Measurements from ENCODE around the gene DENND5A.
"Not testable (repeated sequence)": the region's sequence is repeated elsewhere in the genome, so short reads cannot be mapped to it uniquely, and the experiment has no call there.

DENND5A gene

DNA sequence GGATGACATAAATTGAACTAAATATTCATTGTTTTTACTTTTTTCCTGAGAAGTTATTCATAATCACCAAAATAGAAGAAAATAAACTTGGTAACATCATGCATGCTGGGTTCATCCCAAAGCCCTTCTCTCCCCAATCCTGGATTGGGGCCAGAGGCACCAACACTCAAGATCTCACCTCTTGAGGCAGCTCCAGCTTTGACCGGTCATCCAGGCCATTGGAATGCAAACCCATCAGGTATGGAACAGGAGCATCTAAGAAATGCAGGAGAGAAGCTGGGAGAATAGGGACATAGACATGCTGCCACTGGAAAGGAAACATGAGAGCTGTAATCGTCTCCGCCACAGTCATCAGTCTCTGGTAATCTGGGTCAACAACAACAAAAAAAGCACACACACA is 71.8 kb downstream of the DENND5A start:
- no peak for DNase-seq
- Histone ChIP-seq H3K4me3 (ENCODE audit: low read depth, low read length) (no peak overlapping the region), H3K27ac (no peak overlapping the region), H3K36me3 (replicated peaks) (peaks cover 39% of the 10 kb centered on the region), H3K27me3 (replicated peaks) (no peaks in the 10 kb centered on the region)
- in situ Hi-C loops (cut with HindIII; ENCODE audit: low pct_ligation_motif_present, low sequenced_read_pairs) = no loop called here
- TF ChIP-seq, protein P1, sequence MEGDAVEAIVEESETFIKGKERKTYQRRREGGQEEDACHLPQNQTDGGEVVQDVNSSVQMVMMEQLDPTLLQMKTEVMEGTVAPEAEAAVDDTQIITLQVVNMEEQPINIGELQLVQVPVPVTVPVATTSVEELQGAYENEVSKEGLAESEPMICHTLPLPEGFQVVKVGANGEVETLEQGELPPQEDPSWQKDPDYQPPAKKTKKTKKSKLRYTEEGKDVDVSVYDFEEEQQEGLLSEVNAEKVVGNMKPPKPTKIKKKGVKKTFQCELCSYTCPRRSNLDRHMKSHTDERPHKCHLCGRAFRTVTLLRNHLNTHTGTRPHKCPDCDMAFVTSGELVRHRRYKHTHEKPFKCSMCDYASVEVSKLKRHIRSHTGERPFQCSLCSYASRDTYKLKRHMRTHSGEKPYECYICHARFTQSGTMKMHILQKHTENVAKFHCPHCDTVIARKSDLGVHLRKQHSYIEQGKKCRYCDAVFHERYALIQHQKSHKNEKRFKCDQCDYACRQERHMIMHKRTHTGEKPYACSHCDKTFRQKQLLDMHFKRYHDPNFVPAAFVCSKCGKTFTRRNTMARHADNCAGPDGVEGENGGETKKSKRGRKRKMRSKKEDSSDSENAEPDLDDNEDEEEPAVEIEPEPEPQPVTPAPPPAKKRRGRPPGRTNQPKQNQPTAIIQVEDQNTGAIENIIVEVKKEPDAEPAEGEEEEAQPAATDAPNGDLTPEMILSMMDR (IDR thresholded peaks at IDR 0.05; ENCODE audit: low read depth, low read length, missing control alignments) = no peak

DNA sequence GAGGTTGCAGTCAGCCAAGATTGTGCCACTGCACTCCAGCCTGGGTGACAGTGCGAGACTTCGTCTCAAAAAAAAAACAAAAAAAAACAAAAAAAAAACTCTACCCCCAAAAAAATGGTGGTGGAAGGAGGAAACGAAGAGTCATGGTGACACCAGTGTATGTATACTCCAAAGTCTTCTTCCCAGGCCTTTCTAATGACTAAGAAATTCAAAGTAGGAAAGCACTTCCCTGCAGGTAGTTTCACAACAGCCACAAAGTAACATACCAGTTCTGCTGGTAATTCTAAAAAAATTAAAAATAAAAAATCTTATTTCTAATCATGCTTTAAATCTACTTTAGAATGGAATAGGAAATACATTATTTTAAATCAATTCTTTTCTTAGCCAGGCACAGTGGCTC is 72.6 kb downstream of the DENND5A start:
- TF ChIP-seq, protein P1 (IDR thresholded peaks at IDR 0.05; ENCODE audit: low read depth, low read length, missing control alignments) = no peak

DNA sequence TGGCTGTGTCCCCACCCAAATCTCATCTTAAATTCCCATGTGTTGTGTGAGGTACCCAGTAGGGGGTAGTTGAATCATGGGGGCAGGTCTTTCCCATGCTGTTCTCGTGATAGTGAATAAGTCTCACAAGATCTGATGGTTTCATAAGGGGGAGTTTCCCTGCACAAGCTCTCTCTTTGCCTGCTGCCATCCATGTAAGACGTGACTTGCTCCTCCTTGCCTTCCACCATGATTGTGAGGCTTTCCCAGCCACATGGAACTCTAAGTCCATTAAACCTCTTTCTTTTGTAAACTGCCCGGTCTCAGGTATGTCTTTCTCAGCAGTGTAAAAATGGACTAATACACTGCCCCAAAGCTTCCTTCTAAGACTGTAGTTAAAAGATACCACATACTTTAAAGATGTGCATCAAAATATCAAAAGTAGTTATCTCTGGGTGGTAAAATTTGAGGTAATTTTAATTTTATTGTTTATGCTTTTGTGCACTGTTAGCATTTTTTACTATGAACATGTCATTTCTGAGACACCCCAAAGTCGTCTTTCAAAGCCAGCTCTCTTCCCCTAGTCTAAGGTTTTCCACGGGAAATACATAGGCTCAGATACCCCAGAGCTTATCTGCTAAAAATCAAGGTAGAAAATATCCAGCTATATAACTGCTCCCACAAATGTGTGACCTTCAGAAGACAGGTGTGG is 74.7 kb downstream of the DENND5A start:
- DNase-seq; in situ Hi-C loops (cut with HindIII; ENCODE audit: low pct_ligation_motif_present, low sequenced_read_pairs); H3K27me3 ChIP-seq (replicated peaks); H3K27ac ChIP-seq; H3K4me3 ChIP-seq (ENCODE audit: low read depth, low read length): not testable (repeated sequence)
- peaks cover 50% of the 10 kb centered on the region for H3K36me3 ChIP-seq (replicated peaks)

More for the DNA sequence above, 72.6 kb downstream of the DENND5A start:
- H3K4me3 ChIP-seq (ENCODE audit: low read depth, low read length) = no peak overlapping the region
- in situ Hi-C loops (cut with HindIII; ENCODE audit: low pct_ligation_motif_present, low sequenced_read_pairs) = no loop called here
- H3K27ac ChIP-seq = no peak overlapping the region
- no peaks in the 10 kb centered on the region for H3K27me3 ChIP-seq (replicated peaks)
- peaks cover 43% of the 10 kb centered on the region for H3K36me3 ChIP-seq (replicated peaks)
- no peak for DNase-seq

DNA sequence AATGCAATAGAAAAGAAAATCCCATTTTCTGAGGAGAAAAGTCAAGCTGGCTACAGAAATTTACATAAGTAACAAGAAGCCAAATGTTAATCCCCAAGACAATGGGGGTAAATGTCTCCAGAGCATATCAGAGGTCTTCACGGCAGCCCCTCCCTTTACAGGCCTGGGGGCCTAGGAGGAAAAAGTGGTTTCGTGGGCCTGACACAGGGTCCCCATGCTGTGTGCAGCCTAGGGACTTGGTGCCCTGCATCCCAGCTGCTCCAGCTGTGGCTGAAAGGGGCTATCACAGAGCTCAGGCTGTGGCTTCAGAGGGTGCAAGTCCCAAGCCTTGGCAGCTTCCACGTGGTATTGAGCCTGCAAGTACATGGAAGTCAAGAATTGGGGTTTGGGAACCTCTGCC is 76.3 kb downstream of the DENND5A start:
- H3K27ac ChIP-seq; H3K27me3 ChIP-seq (replicated peaks); H3K4me3 ChIP-seq (ENCODE audit: low read depth, low read length); DNase-seq; in situ Hi-C loops (cut with HindIII; ENCODE audit: low pct_ligation_motif_present, low sequenced_read_pairs): not testable (repeated sequence)
- peaks cover 51% of the 10 kb centered on the region for H3K36me3 ChIP-seq (replicated peaks)

DNA sequence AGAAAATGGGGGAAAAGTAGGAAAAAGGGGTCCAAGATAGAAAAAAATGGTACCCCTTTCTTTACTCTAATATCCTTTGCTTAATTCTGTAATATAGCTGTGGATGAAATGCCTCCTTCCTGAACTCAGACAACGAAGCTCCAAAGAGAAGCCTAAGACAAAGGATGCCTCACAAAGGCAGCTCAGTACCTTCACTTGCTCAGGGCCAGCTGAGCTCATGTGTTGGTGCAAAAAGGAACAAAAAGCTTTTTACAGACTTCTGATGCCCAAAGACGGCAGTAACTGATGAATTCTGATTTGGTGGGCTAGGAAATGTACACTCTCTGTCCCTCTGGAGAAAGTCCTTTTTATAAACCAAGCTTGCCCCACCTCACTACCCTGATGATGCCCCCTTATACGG is 77.5 kb downstream of the DENND5A start:
- Histone ChIP-seq H3K36me3 (replicated peaks) (peaks cover 42% of the 10 kb centered on the region), H3K27me3 (replicated peaks) (no peaks in the 10 kb centered on the region), H3K4me3 (ENCODE audit: low read depth, low read length) (no peak overlapping the region), H3K27ac (no peak overlapping the region)
- in situ Hi-C loops (cut with HindIII; ENCODE audit: low pct_ligation_motif_present, low sequenced_read_pairs) = no loop called here
- DNase-seq = no peak
- TF ChIP-seq, protein P1 (IDR thresholded peaks at IDR 0.05; ENCODE audit: low read depth, low read length, missing control alignments) = no peak

DNA sequence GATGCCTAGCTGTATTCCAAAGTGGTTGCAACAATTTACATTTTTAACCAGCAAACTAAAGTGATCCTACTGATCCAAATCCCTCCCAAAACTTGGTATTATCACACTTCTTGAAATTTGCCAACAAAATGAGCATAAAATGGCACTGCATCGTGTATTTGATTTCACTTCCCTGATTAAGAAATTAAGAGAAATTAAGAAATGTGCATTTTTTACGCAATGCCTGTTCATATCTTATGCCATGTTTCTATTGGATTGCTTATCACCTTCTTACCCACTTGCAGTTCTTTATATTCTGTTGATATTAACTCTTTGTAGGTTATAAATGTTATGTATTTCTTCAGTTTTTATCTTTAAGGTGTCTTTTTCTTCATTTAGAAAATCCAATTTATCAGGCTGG is 80.6 kb downstream of the DENND5A start:
- DNase-seq = no peak
- in situ Hi-C loops (cut with HindIII; ENCODE audit: low pct_ligation_motif_present, low sequenced_read_pairs) = no loop called here
- Histone ChIP-seq H3K36me3 (replicated peaks) (peaks cover 32% of the 10 kb centered on the region), H3K27ac (no peak overlapping the region), H3K4me3 (ENCODE audit: low read depth, low read length) (no peak overlapping the region), H3K27me3 (replicated peaks) (no peaks in the 10 kb centered on the region)
- TF ChIP-seq, protein P1 (IDR thresholded peaks at IDR 0.05; ENCODE audit: low read depth, low read length, missing control alignments) = no peak

All from brain microvascular endothelial cell (primary cell).